T-helper 1 cell treated with Interleukin-12 subunit alpha and Interleukin-12 subunit beta and Interleukin-4 antibody, amounts not matched to agents 30 μg/mL and 1 μg/mL, for 36 hours (primary cell): ENCODE results near the gene PTGFRN.

Experiments
- H3K27ac Mint-ChIP-seq: one replicate; pipeline ENCODE4 v1.8.0; 2021; ENCODE audit warnings: mild to moderate bottlenecking, mixed read lengths
- H3K27me3 Mint-ChIP-seq: one replicate; pipeline ENCODE4 v1.8.0; 2021; ENCODE audit warnings: low read depth, mixed read lengths
- H3K36me3 Mint-ChIP-seq: one replicate; pipeline ENCODE4 v1.8.0; 2021; ENCODE audit warnings: low read depth, mixed read lengths
- H3K4me1 Mint-ChIP-seq: one replicate; pipeline ENCODE4 v1.8.0; 2021; ENCODE audit warnings: low read depth, mixed read lengths
- H3K4me3 Mint-ChIP-seq: one replicate; pipeline ENCODE4 v1.8.0; 2021; ENCODE audit warnings: mild to moderate bottlenecking, moderate library complexity, mixed read lengths
- H3K9me3 Mint-ChIP-seq: one replicate; pipeline ENCODE4 v1.8.0; 2021; ENCODE audit warnings: mixed read lengths

PTGFRN gene

GRCh38 chr1:116991918-116992317 is 82.2 kb downstream of the PTGFRN start:
- no peak overlapping the region for H3K27ac Mint-ChIP-seq
- H3K4me3 Mint-ChIP-seq, result no peak overlapping the region
- H3K9me3 Mint-ChIP-seq, result no peaks in the 10 kb centered on the region
- peaks cover 16% of the 10 kb centered on the region for H3K4me1 Mint-ChIP-seq
- H3K27me3 Mint-ChIP-seq, result no peaks in the 10 kb centered on the region
- H3K36me3 Mint-ChIP-seq, result peaks cover 5% of the 10 kb centered on the region

- H3K4me1 Mint-ChIP-seq, result peaks cover 8% of the 10 kb centered on the region
Observed at GRCh38 chr1:116993286-116993685, 83.6 kb downstream of the PTGFRN start.

GRCh38 chr1:116994411-116994810 is 84.7 kb downstream of the PTGFRN start:
- H3K4me3 Mint-ChIP-seq, result no peak overlapping the region
- H3K4me1 Mint-ChIP-seq, result peaks cover 8% of the 10 kb centered on the region
- H3K27ac Mint-ChIP-seq, result no peak overlapping the region
- peaks cover 5% of the 10 kb centered on the region for H3K36me3 Mint-ChIP-seq
- H3K9me3 Mint-ChIP-seq, result no peaks in the 10 kb centered on the region
- no peaks in the 10 kb centered on the region for H3K27me3 Mint-ChIP-seq

More at GRCh38 chr1:116993286-116993685, 83.6 kb downstream of the PTGFRN start:
- Mint-ChIP-seq H3K27me3 (no peaks in the 10 kb centered on the region), H3K36me3 (peaks cover 5% of the 10 kb centered on the region), H3K9me3 (no peaks in the 10 kb centered on the region), H3K4me3 (no peak overlapping the region), H3K27ac (no peak overlapping the region)

- Mint-ChIP-seq H3K4me3 (no peak overlapping the region), H3K36me3 (peaks cover 7% of the 10 kb centered on the region), H3K27me3 (no peaks in the 10 kb centered on the region), H3K27ac (no peak overlapping the region), H3K4me1 (peaks cover 15% of the 10 kb centered on the region), H3K9me3 (peaks cover under 1% of the 10 kb centered on the region)
Observed at GRCh38 chr1:116997066-116997465, 87.3 kb downstream of the PTGFRN start.

GRCh38 chr1:116997636-116998035 is 87.9 kb downstream of the PTGFRN start:
- Mint-ChIP-seq H3K27me3 (no peaks in the 10 kb centered on the region), H3K36me3 (peaks cover 9% of the 10 kb centered on the region), H3K4me3 (no peak overlapping the region), H3K27ac (no peak overlapping the region), H3K4me1 (peaks cover 18% of the 10 kb centered on the region), H3K9me3 (peaks cover 4% of the 10 kb centered on the region)

- Mint-ChIP-seq H3K27me3 (no peaks in the 10 kb centered on the region), H3K36me3 (peaks cover 4% of the 10 kb centered on the region), H3K4me3 (no peak overlapping the region), H3K9me3 (peaks cover 4% of the 10 kb centered on the region), H3K4me1 (peaks cover 25% of the 10 kb centered on the region), H3K27ac (no peak overlapping the region)
Observed at GRCh38 chr1:116999596-116999995, 89.9 kb downstream of the PTGFRN start.

GRCh38 chr1:117000142-117000541 is 90.4 kb downstream of the PTGFRN start:
- Mint-ChIP-seq H3K4me1 (peaks cover 25% of the 10 kb centered on the region), H3K27me3 (no peaks in the 10 kb centered on the region), H3K4me3 (no peak overlapping the region), H3K9me3 (peaks cover 4% of the 10 kb centered on the region), H3K27ac (peak overlapping the region; percentile 28), H3K36me3 (peaks cover 4% of the 10 kb centered on the region)

GRCh38 chr1:117001254-117001927 is 91.7 kb downstream of the PTGFRN start, which contains the start of gene CD101:
Gene CD101 (plus strand): TSS chr1:117001760. CDS start chr1:117001818, 58 bp downstream.
- Mint-ChIP-seq H3K4me1 (peaks cover 25% of the 10 kb centered on the region), H3K27ac (peak within 1 kb of the TSS; percentile 79), H3K4me3 (peak within 1 kb of the TSS; percentile 18), H3K36me3 (peaks cover 4% of the 10 kb centered on the region), H3K27me3 (peaks cover 5% of the 10 kb centered on the region), H3K9me3 (peaks cover 4% of the 10 kb centered on the region)

GRCh38 chr1:117003223-117003875 is 93.6 kb downstream of the PTGFRN start:
- H3K4me3 Mint-ChIP-seq, result no peak overlapping the region

GRCh38 chr1:117007719-117008013 is 98.0 kb downstream of the PTGFRN start:
- peaks cover 28% of the 10 kb centered on the region for H3K4me1 Mint-ChIP-seq
- H3K27ac Mint-ChIP-seq, result no peak overlapping the region
- no peaks in the 10 kb centered on the region for H3K9me3 Mint-ChIP-seq
- peaks cover 2% of the 10 kb centered on the region for H3K36me3 Mint-ChIP-seq
- H3K27me3 Mint-ChIP-seq, result peaks cover 8% of the 10 kb centered on the region
- no peak overlapping the region for H3K4me3 Mint-ChIP-seq

More at GRCh38 chr1:117003223-117003875, 93.6 kb downstream of the PTGFRN start:
- H3K9me3 Mint-ChIP-seq, result peaks cover 4% of the 10 kb centered on the region
- peaks cover 8% of the 10 kb centered on the region for H3K27me3 Mint-ChIP-seq
- H3K4me1 Mint-ChIP-seq, result peaks cover 29% of the 10 kb centered on the region
- peaks cover 4% of the 10 kb centered on the region for H3K36me3 Mint-ChIP-seq
- no peak overlapping the region for H3K27ac Mint-ChIP-seq

- Mint-ChIP-seq H3K4me1 (peaks cover 21% of the 10 kb centered on the region), H3K9me3 (no peaks in the 10 kb centered on the region), H3K36me3 (peaks cover 2% of the 10 kb centered on the region), H3K27me3 (peaks cover 8% of the 10 kb centered on the region), H3K4me3 (peak overlapping the region; percentile 7), H3K27ac (peak overlapping the region; percentile 1)
Observed at GRCh38 chr1:117008656-117009055, 98.9 kb downstream of the PTGFRN start.

- Mint-ChIP-seq H3K27ac (peak overlapping the region; percentile 74), H3K4me3 (peak overlapping the region; percentile 12), H3K4me1 (peaks cover 21% of the 10 kb centered on the region), H3K36me3 (peaks cover 2% of the 10 kb centered on the region), H3K27me3 (peaks cover 8% of the 10 kb centered on the region), H3K9me3 (no peaks in the 10 kb centered on the region)
Observed at GRCh38 chr1:117009132-117009531, 99.4 kb downstream of the PTGFRN start.

- H3K4me3 Mint-ChIP-seq, result no peak overlapping the region
- peaks cover 23% of the 10 kb centered on the region for H3K4me1 Mint-ChIP-seq
- H3K36me3 Mint-ChIP-seq, result peaks cover 2% of the 10 kb centered on the region
- H3K9me3 Mint-ChIP-seq, result no peaks in the 10 kb centered on the region
- H3K27me3 Mint-ChIP-seq, result peaks cover 8% of the 10 kb centered on the region
- no peak overlapping the region for H3K27ac Mint-ChIP-seq
Observed at GRCh38 chr1:117010310-117010969, 100.7 kb downstream of the PTGFRN start.

- Mint-ChIP-seq H3K27me3 (peaks cover 3% of the 10 kb centered on the region), H3K4me1 (peaks cover 23% of the 10 kb centered on the region), H3K36me3 (peaks cover 2% of the 10 kb centered on the region), H3K9me3 (no peaks in the 10 kb centered on the region), H3K27ac (no peak overlapping the region), H3K4me3 (no peak overlapping the region)
Observed at GRCh38 chr1:117011334-117011733, 101.6 kb downstream of the PTGFRN start.
